ENCODE measurements around the gene APEX2. TPM values are rescaled to one million over a fixed set of nuclear protein-coding genes. Genes with fewer than 3 reads are reported as not detected.

APEX2 gene, protein sequence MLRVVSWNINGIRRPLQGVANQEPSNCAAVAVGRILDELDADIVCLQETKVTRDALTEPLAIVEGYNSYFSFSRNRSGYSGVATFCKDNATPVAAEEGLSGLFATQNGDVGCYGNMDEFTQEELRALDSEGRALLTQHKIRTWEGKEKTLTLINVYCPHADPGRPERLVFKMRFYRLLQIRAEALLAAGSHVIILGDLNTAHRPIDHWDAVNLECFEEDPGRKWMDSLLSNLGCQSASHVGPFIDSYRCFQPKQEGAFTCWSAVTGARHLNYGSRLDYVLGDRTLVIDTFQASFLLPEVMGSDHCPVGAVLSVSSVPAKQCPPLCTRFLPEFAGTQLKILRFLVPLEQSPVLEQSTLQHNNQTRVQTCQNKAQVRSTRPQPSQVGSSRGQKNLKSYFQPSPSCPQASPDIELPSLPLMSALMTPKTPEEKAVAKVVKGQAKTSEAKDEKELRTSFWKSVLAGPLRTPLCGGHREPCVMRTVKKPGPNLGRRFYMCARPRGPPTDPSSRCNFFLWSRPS
- 7.6 and 9.7 TPM in 2 replicates for total RNA-seq

DNA sequence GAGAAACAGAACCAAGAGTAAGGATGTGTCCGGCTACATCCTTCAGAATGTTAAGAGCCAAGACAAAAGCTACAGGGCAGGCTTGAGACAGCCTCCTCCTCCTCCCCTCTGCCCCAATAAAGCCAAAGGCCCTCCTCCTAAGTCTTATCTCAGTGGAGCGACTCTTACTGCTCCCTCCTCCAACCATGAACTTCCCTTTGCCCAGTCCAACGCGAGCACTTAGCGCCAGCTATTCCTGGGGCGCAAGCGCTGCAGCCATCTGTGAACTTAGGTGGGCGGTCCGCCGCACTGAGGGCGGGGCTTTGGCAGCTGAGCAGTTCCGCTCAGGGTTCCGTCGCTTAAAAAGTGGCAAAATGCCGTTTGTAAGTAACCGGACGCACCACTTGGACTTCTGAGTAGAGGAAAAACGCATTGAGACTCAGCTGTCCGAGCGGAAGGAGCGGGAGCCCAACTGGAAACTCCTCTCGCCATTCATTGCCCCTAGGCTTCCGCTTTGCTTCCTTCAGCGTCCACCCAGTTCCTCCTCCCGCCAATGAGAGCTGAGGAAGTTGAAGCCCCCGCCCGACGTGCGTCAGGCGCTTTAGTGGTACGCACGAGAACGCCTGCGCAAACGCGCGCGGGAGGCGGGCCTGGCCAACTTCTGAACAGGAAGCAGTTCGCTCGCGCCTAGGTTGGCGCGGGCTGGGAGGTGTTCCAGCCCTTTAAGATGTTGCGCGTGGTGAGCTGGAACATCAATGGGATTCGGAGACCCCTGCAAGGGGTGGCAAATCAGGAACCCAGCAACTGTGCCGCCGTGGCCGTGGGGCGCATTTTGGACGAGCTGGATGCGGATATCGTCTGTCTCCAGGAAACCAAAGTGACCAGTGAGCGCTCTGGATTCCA lies at the start of gene APEX2:
APEX2 (plus strand) TSS at position 647 of the 882 bp plus-strand sequence; CDS start at position 707, 60 bp downstream.

DNA sequence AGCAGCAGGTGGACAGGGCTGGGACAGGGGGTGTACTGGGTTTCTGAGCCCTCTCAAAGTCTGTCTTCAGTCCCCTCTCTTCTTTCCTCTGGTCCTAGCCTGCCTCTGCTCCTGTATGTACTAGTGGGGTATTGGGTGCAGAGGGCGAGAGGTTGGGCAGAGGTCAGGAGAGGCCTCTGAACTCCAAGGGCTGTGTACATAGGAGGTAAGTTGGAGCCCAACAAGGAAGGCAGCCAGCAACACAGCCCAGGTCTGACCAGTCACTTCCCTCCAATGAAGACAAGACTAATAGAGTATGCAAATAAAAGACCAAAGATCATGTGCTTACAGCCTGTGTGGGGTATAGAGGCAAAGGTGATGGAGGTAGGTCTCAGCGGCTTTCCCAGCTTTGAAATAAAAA lies 6.1 kb upstream of the APEX2 start, which contains the start of gene PFKFB1:
PFKFB1 (minus strand) TSS at position 90 of the 400 bp plus-strand sequence. CDS start 181 bp downstream, outside the sequence.

DNA sequence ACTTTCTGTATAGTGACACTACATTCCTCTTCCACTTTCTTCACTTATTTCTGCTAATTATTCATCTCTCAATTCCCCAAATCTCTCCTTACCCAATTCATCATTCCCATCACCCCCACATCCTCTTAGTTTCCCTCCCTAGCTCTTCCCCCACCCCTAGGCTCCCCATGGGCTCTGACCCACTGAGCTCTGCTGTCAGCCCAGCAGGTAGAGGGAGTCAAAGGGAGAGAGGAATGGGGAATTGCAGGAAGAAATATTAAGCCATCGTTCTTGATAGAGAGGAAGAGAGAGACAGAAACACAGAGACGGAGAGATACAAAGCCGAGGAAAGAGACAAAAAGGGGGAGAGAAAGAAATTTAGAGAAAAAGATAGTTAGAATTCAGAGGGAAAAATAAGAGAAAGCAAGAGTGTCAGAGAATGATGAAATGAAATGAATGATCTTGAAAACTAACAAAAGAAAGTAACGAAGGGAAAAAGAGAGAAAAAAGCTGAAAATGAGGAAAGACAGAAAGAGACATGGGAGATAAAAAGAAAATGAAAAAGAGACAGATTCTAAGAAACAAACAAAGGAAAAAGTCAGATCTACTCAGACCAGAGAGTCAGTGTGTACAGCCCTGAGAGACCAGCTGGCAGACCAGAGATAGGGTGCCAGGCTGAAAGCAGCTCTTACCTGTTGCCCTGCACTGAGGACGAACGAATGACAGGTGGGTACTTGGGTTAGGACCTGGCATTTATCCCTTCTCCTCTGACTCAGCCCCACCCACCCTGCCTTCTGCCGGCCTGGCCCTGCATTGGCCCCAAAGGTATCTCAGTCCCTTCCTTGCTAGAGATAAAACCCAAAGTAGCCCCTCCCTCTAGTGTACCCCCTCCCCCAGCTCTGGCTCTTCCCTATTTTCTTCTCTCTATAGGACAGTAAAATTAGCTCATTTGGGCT lies 30.4 kb downstream of the APEX2 start, which contains the start of gene ALAS2:
ALAS2 (minus strand) TSS at position 707 of the 935 bp plus-strand sequence. CDS start 4,977 bp downstream, outside the sequence.

Other genes starting within 250 kb of the APEX2 start
- gene ITIH6, start 202.1 kb upstream of the APEX2 start, total RNA-seq: not detected in 2 replicates
- gene MAGED2, start 192.6 kb upstream of the APEX2 start, total RNA-seq: 253 and 341 TPM in 2 replicates
- gene TRO, start 79.5 kb upstream of the APEX2 start, total RNA-seq: 5.9 and 11.0 TPM in 2 replicates
- under 0.01 TPM in 1 of 2 replicates, not detected in the other for gene PFKFB1, start 6.2 kb upstream of the APEX2 start, total RNA-seq
- not detected in 2 replicates for gene ALAS2, start 30.6 kb downstream of the APEX2 start, total RNA-seq
- not detected in 2 replicates for gene PAGE2B, start 74.7 kb downstream of the APEX2 start, total RNA-seq
- gene PAGE2, start 88.7 kb downstream of the APEX2 start, total RNA-seq: not detected in 2 replicates
- gene PAGE5, start 220.0 kb downstream of the APEX2 start, total RNA-seq: not detected in 2 replicates

All from epithelial cell of umbilical artery (primary cell).